Kidney (tissue), 14 donors: ENCODE results near the gene CLEC16A. TPM values are rescaled to one million over a fixed set of nuclear protein-coding genes. Genes with fewer than 3 reads are reported as not detected.
A peak's percentile ranks its signal among the peaks of the same experiment; 100 is the strongest.

ENCODE experiments used
- DNase-seq, 5 donors: peaks; one replicate each; pipeline ENCODE4 v3.0.0-alpha.2; 2013 to 2020
- FAIRE-seq: peaks from 2 replicates; lab custom pipeline; 2012; peaks lifted over from hg19 to GRCh38; lab: Jason Lieb, UNC
- H3K27ac ChIP-seq, 2 donors: one replicate each; pipeline ENCODE4 v1.7.0; 2013; ENCODE audit warnings: low read depth in 2 of 2, low read length in 2 of 2, inconsistent platforms in 1 of 2
- H3K27me3 ChIP-seq: one replicate; pipeline ENCODE4 v1.7.1; 2013; ENCODE audit warnings: low read length, inconsistent platforms; ENCODE audit not compliant: control insufficient read depth, insufficient read depth
- H3K36me3 ChIP-seq, 3 donors: one replicate each; pipeline versions ENCODE4 v1.7.0 to v1.7.1; 2013; ENCODE audit warnings: low read length in 3 of 3, control low read depth in 1 of 3, inconsistent platforms in 1 of 3; ENCODE audit not compliant: insufficient read depth in 3 of 3, control insufficient read depth in 2 of 3
- H3K4me1 ChIP-seq, 3 donors: one replicate each; pipeline versions ENCODE4 v1.7.0 to v1.7.1; 2013; ENCODE audit warnings: low read length in 3 of 3, inconsistent platforms in 1 of 3, low read depth in 1 of 3; ENCODE audit not compliant: control insufficient read depth in 2 of 3, insufficient read depth in 2 of 3
- H3K4me3 ChIP-seq, 3 donors: one replicate each; pipeline versions ENCODE4 v1.7.0 to v1.8.1; 2013; ENCODE audit warnings: low read length in 3 of 3, control low read depth in 1 of 3, inconsistent platforms in 1 of 3
- H3K9ac ChIP-seq, 3 donors: one replicate each; pipeline versions ENCODE4 v1.7.0 to v1.7.1; 2013; ENCODE audit warnings: low read length in 3 of 3, control low read depth in 1 of 3, inconsistent platforms in 1 of 3
- H3K9me3 ChIP-seq, 3 donors: one replicate each; pipeline versions ENCODE4 v1.7.0 to v1.7.1; 2013; ENCODE audit warnings: low read length in 3 of 3, control low read depth in 1 of 3, inconsistent platforms in 1 of 3; ENCODE audit not compliant: control insufficient read depth in 2 of 3, insufficient read depth in 1 of 3
- CTCF ChIP-seq: IDR thresholded peaks from 3 replicates; pipeline ENCODE4 v1.5.1; 2012; ENCODE audit warnings: mild to moderate bottlenecking, moderate library complexity, borderline replicate concordance; ENCODE audit not compliant: insufficient read depth; ENCODE audit errors: extremely low read depth
- intact Hi-C: fragments of 100-400 bp; cut with DNase I; formaldehyde crosslinking; loops from one replicate; pipeline ENCODE4 v1.11.1; 2022
- polyA plus RNA-seq: library from polyadenylated mRNA; stranded (reverse); fragments of 350-450 nt; fragmentation: Illumina TruSeq; extraction: RNeasy Lipid Tissue Mini Kit (QIAGEN cat#74804); gene quantifications from one replicate; pipeline ENCODE4 v1.2.3, GENCODE V29; 2014; ENCODE audit warnings: low read depth, low replicate concordance; ENCODE audit not compliant: insufficient read depth
- total RNA-seq: library from RNA; stranded (reverse); fragmentation: NEBNext Ultra II Directional; extraction: Animal tissue kit (Norgen Biotek cat#: 25700); gene quantifications from one replicate; pipeline ENCODE4 v1.2.1, GENCODE V29; 2021
- donor health status: control.
- donor health status: control.
- donor health status: control.
- donor health status: control.
- donor health status: control.
- donor health status: DM: yes; HTN: yes; CAD: no.
- donor health status: Normal renal cell carcinoma (clear cell type).

CLEC16A gene
- total and polyA plus RNA-seq, 2 donors from 2014 or later = 10.8 to 51.9 TPM

- peak overlapping the region; percentile 12 to 71 for H3K27ac ChIP-seq
- no peaks in the 10 kb centered on the region for H3K27me3 ChIP-seq
- DNase-seq (peak in 4 of 5 donors; percentile 40 to 73 (median 52)), FAIRE-seq (no peak)
- no peak for TF ChIP-seq CTCF
- H3K9ac ChIP-seq = peak overlapping the region in 1 of 3 donors; percentile 34
- H3K4me3 ChIP-seq = no peak overlapping the region
- H3K36me3 ChIP-seq = no peaks in the 10 kb centered on the region
- peaks cover 9 to 32% (median 23%) of the 10 kb centered on the region in 3 donors for H3K4me1 ChIP-seq
- H3K9me3 ChIP-seq = no peaks in the 10 kb centered on the region
- intact Hi-C loops = no loop called here
Measured at GRCh38 chr16:11105038-11105903, 160.9 kb downstream of the CLEC16A start.

GRCh38 chr16:11106726-11107125 lies 162.4 kb downstream of the CLEC16A start:
- Histone ChIP-seq H3K27me3 (no peaks in the 10 kb centered on the region), H3K9me3 (peaks cover 0 to 9% (median 0%) of the 10 kb centered on the region in 3 donors), H3K9ac (no peak overlapping the region), H3K36me3 (no peaks in the 10 kb centered on the region), H3K4me1 (peaks cover 9 to 26% (median 22%) of the 10 kb centered on the region in 3 donors), H3K4me3 (no peak overlapping the region), H3K27ac (no peak overlapping the region)
- DNase-seq (peak in 1 of 5 donors; percentile 29), FAIRE-seq (no peak)
- no peak for TF ChIP-seq CTCF
- intact Hi-C loops = no loop called here

GRCh38 chr16:11107780-11108465 lies 163.6 kb downstream of the CLEC16A start:
- no peak for TF ChIP-seq CTCF
- Histone ChIP-seq H3K4me3 (no peak overlapping the region), H3K36me3 (no peaks in the 10 kb centered on the region), H3K27ac (peak overlapping the region in 1 of 2 donors; percentile 41), H3K9me3 (peaks cover 0 to 9% (median 0%) of the 10 kb centered on the region in 3 donors), H3K4me1 (peaks cover 9 to 22% (median 21%) of the 10 kb centered on the region in 3 donors), H3K27me3 (no peaks in the 10 kb centered on the region), H3K9ac (no peak overlapping the region)
- DNase-seq = peak in 1 of 5 donors; percentile 32
- no peak for FAIRE-seq
- intact Hi-C loops = no loop called here
